Vagina (tissue), 2 donors: ENCODE measurements around the gene FAM219A.

ENCODE experiments used
- CTCF ChIP-seq, 3 experiments: fragments of 450-650 bp in 2 of 3; fragments of 200-600 bp in 1 of 3; sonication (generic) in 1 of 3; IDR thresholded peaks; one replicate each; pipeline ENCODE4 v1.5.1; 2017 to 2019; ENCODE audit warnings: antibody characterized with exemption in 3 of 3, mild to moderate bottlenecking in 2 of 3, moderate library complexity in 2 of 3
- POLR2A ChIP-seq, 2 donors: fragments of 450-650 bp; IDR thresholded peaks; one replicate each; pipeline ENCODE4 v1.6.1; 2017; ENCODE audit warnings: antibody characterized with exemption in 2 of 2, mild to moderate bottlenecking in 2 of 2, moderate library complexity in 2 of 2
- POLR2AphosphoS5 ChIP-seq, 2 donors: sonication (generic); formaldehyde crosslinking; IDR thresholded peaks; one replicate each; pipeline ENCODE4 v1.9.0; 2017; ENCODE audit warnings: antibody characterized with exemption in 2 of 2, mild to moderate bottlenecking in 2 of 2, low read depth in 1 of 2; ENCODE audit not compliant: insufficient read depth in 1 of 2

GRCh38 chr9:34446951-34447350, 11.4 kb downstream of the FAM219A start:
- TF ChIP-seq CTCF (IDR thresholded peaks at IDR 0.05) (no peak), POLR2AphosphoS5 (IDR thresholded peaks at IDR 0.05; ENCODE audit: insufficient read depth in 1 of 2, low read depth in 1 of 2) (no peak), POLR2A (IDR thresholded peaks at IDR 0.05) (no peak)
